ENCODE data around the gene QSOX2.

DNA sequence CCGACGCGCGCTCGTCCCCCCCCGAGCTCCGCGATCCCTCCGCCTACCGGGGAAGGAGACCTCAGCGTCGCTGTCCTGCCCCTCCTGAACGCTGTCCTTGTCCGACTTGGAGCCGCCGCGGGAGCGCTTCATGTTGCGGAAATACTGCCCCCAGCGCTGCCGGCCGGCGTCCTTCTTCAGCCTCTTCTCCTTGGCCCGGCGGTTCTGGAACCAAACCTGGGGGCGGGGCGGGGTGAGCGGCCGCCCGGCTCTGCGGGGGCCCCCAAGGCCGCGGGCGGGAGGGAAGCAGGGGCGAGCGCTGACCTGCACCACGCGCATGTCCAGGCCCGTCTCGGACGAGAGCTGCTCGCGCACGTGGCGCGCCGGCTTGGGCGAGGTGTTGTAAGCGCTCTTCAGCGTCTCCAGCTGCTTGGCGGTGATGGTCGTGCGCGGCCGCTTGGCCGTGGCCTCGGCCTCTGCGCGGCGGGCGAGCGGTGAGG is 47.0 kb downstream of the QSOX2 start:
- TF ChIP-seq CTCF (IDR thresholded peaks at IDR 0.05; ENCODE audit: low read length) (no peak), EZH2 (IDR thresholded peaks at IDR 0.05; ENCODE audit: borderline replicate concordance, low read length) (no peak)
